Activated CD4-positive, alpha-beta memory T cell treated with anti-CD3 and anti-CD28 coated beads for 36 hours (primary cell): ENCODE measurements around the gene PFN3. TPM values are rescaled to one million over a fixed set of nuclear protein-coding genes. Genes with fewer than 3 reads are reported as not detected.

Experiments used
- CTCF ChIA-PET: fragments of 350-600 bp; sonication (Branson Sonifier 250); formaldehyde crosslinking; loops from one replicate; lab custom pipeline; 2021; ENCODE audit warnings: antibody characterized with exemption, inconsistent platforms; lab: Charles Lee
- POLR2A ChIA-PET: fragments of 350-600 bp; sonication (Branson Sonifier 250); formaldehyde crosslinking; loops from one replicate; lab custom pipeline; 2021; ENCODE audit warnings: antibody characterized with exemption; lab: Charles Lee
- DNase-seq: peaks from one replicate; pipeline ENCODE4 v3.0.0-alpha.2; 2020
- H3K27ac Mint-ChIP-seq: one replicate; pipeline ENCODE4 v1.8.0; 2021; ENCODE audit warnings: mixed read lengths
- H3K27me3 Mint-ChIP-seq: one replicate; pipeline ENCODE4 v1.8.0; 2021; ENCODE audit warnings: mixed read lengths
- H3K36me3 Mint-ChIP-seq: one replicate; pipeline ENCODE4 v1.8.0; 2021; ENCODE audit warnings: mixed read lengths
- H3K4me1 Mint-ChIP-seq: one replicate; pipeline ENCODE4 v1.8.0; 2021; ENCODE audit warnings: low read depth, mixed read lengths
- H3K4me3 Mint-ChIP-seq: one replicate; pipeline ENCODE4 v1.8.0; 2021; ENCODE audit warnings: mild to moderate bottlenecking, mixed read lengths
- H3K9me3 Mint-ChIP-seq: one replicate; pipeline ENCODE4 v1.8.0; 2021; ENCODE audit warnings: mixed read lengths
- intact Hi-C: fragments of 100-400 bp; cut with micrococcal nuclease; formaldehyde crosslinking; loops from one replicate; pipeline ENCODE4 v1.15.1; 2023
- total RNA-seq, 2 experiments: library from RNA; stranded (reverse); gene quantifications; one replicate each; pipeline ENCODE4 v1.2.3, GENCODE V29; 2021

The PFN3 gene
- not detected for total RNA-seq

- Mint-ChIP-seq H3K36me3 (no peaks in the 10 kb centered on the region), H3K4me3 (no peak within 1 kb of the TSS), H3K4me1 (peaks cover 20% of the 10 kb centered on the region), H3K9me3 (no peaks in the 10 kb centered on the region), H3K27ac (peak within 1 kb of the TSS; percentile 15), H3K27me3 (peaks cover 8% of the 10 kb centered on the region)
- no peak for DNase-seq
- POLR2A ChIA-PET, result no interaction called here
- CTCF ChIA-PET, result interaction anchor here (5.4 to 9.5 kb wide), 4 partner anchors 8 to 101 kb away, joined by 67 to 624 read pairs (median 222); partner anchors contain the start of genes GRK6 and PRR7
- intact Hi-C loops, result no loop called here
These were observed at the start of gene PFN3 for GRCh38 chr5:177399997-177400868. TSS of gene PFN3 (minus strand) at chr5:177400661. CDS start at chr5:177400576, 85 bp downstream.

DNA sequence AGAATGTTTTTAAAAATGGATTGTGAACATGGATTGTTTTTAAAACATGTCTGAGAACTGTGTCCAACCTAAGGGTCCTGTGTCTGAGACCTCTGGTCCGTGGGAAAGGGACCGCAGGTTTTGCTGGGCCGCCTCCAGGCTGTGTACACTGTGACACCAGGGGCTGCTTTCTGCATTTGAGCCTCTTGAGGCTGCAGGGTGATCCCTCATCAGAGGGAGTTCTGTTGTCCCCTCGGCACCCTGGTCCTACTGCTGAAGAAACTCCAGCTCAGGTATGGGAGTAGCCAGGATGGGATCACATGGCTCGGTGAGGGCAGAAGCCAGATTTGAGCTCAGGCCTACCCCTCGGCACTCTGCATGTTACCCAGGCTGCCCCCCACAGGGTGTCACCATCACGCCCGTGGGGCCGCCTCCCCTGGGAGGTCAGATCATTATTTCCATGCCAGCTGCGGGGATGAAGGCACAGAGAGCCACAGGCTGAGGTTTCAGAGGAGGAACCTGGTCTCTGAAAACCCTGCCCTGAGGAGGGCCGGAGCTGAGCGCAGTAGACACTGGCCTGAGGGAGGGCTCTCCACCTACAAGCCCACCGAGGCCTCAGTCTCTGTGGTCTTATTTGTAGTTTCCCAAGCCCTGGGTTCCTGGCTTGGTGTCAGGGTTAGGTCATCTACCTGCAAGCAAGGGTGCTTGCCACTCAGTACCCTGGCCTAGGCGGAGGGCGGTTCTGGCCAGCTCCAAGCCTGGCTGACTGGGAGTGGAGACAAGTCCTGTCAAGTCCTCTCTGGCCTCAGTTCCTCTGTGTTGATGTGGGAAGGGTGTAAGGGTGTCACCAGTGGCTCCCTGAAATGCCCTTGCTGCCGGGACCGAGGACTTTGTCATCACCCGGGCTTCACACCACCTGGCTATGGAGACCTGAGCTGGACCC is 48.9 kb upstream of the PFN3 start:
- no peak for DNase-seq
- Mint-ChIP-seq H3K27ac (no peak overlapping the region), H3K4me1 (peaks cover 39% of the 10 kb centered on the region), H3K36me3 (no peaks in the 10 kb centered on the region), H3K9me3 (no peaks in the 10 kb centered on the region), H3K27me3 (no peaks in the 10 kb centered on the region), H3K4me3 (no peak overlapping the region)
- ChIA-PET POLR2A (interaction anchor here (1.0 to 14.3 kb wide), 5 partner anchors 20 to 137 kb away, joined by 4 to 319 read pairs (median 4); partner anchors contain the start of gene GRK6), CTCF (interaction anchor here (1.2 to 29.1 kb wide), 5 partner anchors 19 to 140 kb away, joined by 5 to 624 read pairs (median 74); partner anchors contain the start of genes F12, GRK6 and PFN3)
- intact Hi-C loops, result no loop called here

- Mint-ChIP-seq H3K9me3 (no peaks in the 10 kb centered on the region), H3K4me1 (peaks cover 39% of the 10 kb centered on the region), H3K27ac (peak overlapping the region; percentile 11), H3K4me3 (peak overlapping the region; percentile 62), H3K27me3 (no peaks in the 10 kb centered on the region), H3K36me3 (no peaks in the 10 kb centered on the region)
- DNase-seq, result no peak
- ChIA-PET POLR2A (interaction anchor here (0.8 to 14.3 kb wide), 6 partner anchors 19 to 136 kb away, joined by 3 to 319 read pairs (median 4); partner anchors contain the start of gene GRK6), CTCF (interaction anchor here (0.7 to 29.1 kb wide), 6 partner anchors 9 to 139 kb away, joined by 3 to 624 read pairs (median 42); partner anchors contain the start of genes F12, GRK6 and PFN3)
- intact Hi-C loops, result no loop called here
These were observed 47.9 kb upstream of the PFN3 start for GRCh38 chr5:177448244-177448950.

- peak overlapping the region; percentile 62 for H3K4me3 Mint-ChIP-seq
- DNase-seq, result peak; percentile 41
- ChIA-PET POLR2A (interaction anchor here (0.8 to 14.3 kb wide), 8 partner anchors 7 to 135 kb away, joined by 3 to 319 read pairs (median 4); partner anchors contain the start of gene GRK6), CTCF (interaction anchor here (0.7 to 29.1 kb wide), 6 partner anchors 9 to 138 kb away, joined by 3 to 624 read pairs (median 42); partner anchors contain the start of genes F12, GRK6 and PFN3)
- intact Hi-C loops, result loop anchor here (2.0 kb wide), 1 partner anchor 57 kb away; no protein-coding TSS in a partner anchor
- H3K4me1 Mint-ChIP-seq, result peaks cover 38% of the 10 kb centered on the region
- H3K27me3 Mint-ChIP-seq, result no peaks in the 10 kb centered on the region
- H3K36me3 Mint-ChIP-seq, result no peaks in the 10 kb centered on the region
- H3K27ac Mint-ChIP-seq, result peak overlapping the region; percentile 28
- no peaks in the 10 kb centered on the region for H3K9me3 Mint-ChIP-seq
These were observed 47.3 kb upstream of the PFN3 start for GRCh38 chr5:177447611-177448243.

- Mint-ChIP-seq H3K4me1 (peaks cover 43% of the 10 kb centered on the region), H3K36me3 (peaks cover 4% of the 10 kb centered on the region), H3K9me3 (no peaks in the 10 kb centered on the region), H3K27ac (no peak overlapping the region), H3K4me3 (peak overlapping the region; percentile 62), H3K27me3 (no peaks in the 10 kb centered on the region)
- intact Hi-C loops, result loop anchor here (2.0 kb wide), 1 partner anchor 56 kb away; no protein-coding TSS in a partner anchor
- CTCF ChIA-PET, result interaction anchor here (1.4 to 29.1 kb wide), 7 partner anchors 7 to 58 kb away, joined by 7 to 624 read pairs (median 43); partner anchors contain the start of genes F12, GRK6 and PFN3
- POLR2A ChIA-PET, result interaction anchor here (0.7 to 14.3 kb wide), 8 partner anchors 8 to 135 kb away, joined by 3 to 319 read pairs (median 4); partner anchors contain the start of gene GRK6
- DNase-seq, result peak; percentile 77
These were observed 46.7 kb upstream of the PFN3 start for GRCh38 chr5:177447066-177447610.

DNA sequence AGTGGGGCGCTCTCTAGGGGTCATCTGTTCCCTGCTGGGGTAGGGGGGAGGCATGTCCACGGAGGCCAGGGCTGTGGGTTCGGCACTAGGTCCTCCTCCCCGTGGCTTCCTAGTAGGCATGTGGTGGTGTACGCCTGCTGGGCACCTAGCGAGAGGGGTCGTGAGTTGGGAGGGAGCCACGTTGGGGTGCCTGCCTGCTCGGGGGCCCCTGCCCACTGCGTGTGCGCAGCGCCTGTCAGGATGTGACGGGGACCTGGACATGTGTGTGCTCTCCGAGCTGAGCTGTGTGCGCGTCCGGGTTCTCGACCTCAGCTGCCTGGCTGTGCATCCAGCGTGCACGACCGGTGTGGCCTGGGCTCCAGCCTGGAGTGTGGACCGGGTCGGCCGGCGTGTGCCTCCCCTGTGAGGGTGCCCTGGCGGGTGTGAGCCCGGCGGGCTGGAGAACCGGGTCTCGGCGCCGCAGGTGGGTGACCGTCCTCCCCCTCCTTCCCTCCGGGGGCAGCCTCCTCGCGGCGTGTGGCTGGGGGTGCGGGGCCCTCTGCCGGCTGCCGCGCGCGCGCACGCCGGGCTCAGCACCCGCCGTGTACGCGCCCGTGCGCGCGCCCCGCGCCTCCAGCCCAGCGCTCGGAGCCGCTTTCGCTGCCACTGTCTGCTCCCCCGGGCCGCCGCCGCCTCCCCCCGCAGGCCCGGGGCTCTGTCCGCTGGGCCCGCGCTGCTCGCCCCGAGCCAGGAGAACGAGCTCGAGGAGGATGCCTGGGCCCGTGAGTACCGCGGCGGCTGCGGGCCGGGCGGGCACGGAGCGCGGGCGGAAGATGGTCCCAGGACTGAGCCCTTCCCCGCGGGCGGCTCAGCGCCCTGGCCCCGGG is 46.0 kb upstream of the PFN3 start, which contains the start of gene PRR7:
TSS of gene PRR7 (plus strand) at position 615 of the 866 bp plus-strand sequence. CDS start 8,254 bp downstream, outside the sequence.
- Mint-ChIP-seq H3K27me3 (no peaks in the 10 kb centered on the region), H3K4me1 (peaks cover 48% of the 10 kb centered on the region), H3K36me3 (peaks cover 9% of the 10 kb centered on the region), H3K27ac (peak within 1 kb of the TSS; percentile 81), H3K4me3 (peak within 1 kb of the TSS; percentile 67), H3K9me3 (no peaks in the 10 kb centered on the region)
- DNase-seq, result peak; percentile 77
- intact Hi-C loops, result loop anchor here (2.0 kb wide), 1 partner anchor 56 kb away; no protein-coding TSS in a partner anchor
- CTCF ChIA-PET, result interaction anchor here (1.0 to 29.1 kb wide), 8 partner anchors 8 to 136 kb away, joined by 3 to 624 read pairs (median 25); partner anchors contain the start of genes F12, GRK6 and PFN3
- POLR2A ChIA-PET, result interaction anchor here (0.7 to 14.3 kb wide), 12 partner anchors 9 to 138 kb away, joined by 3 to 319 read pairs (median 4); partner anchors contain the start of gene GRK6

GRCh38 chr5:177445917-177446199 is 45.4 kb upstream of the PFN3 start:
- peak overlapping the region; percentile 67 for H3K4me3 Mint-ChIP-seq
- H3K9me3 Mint-ChIP-seq, result no peaks in the 10 kb centered on the region
- peak overlapping the region; percentile 81 for H3K27ac Mint-ChIP-seq
- DNase-seq, result no peak
- H3K27me3 Mint-ChIP-seq, result no peaks in the 10 kb centered on the region
- CTCF ChIA-PET, result interaction anchor here (0.7 to 29.1 kb wide), 8 partner anchors 8 to 136 kb away, joined by 3 to 624 read pairs (median 25); partner anchors contain the start of genes F12, GRK6 and PFN3
- H3K36me3 Mint-ChIP-seq, result peaks cover 12% of the 10 kb centered on the region
- peaks cover 50% of the 10 kb centered on the region for H3K4me1 Mint-ChIP-seq
- intact Hi-C loops, result loop anchor here (1.0 to 2.0 kb wide), 2 partner anchors 17 to 55 kb away; no protein-coding TSS in a partner anchor
- POLR2A ChIA-PET, result interaction anchor here (1.0 to 14.3 kb wide), 8 partner anchors 9 to 137 kb away, joined by 3 to 319 read pairs (median 5); partner anchors contain the start of gene GRK6

- intact Hi-C loops, result loop anchor here (1.0 kb wide), 1 partner anchor 16 kb away; no protein-coding TSS in a partner anchor
- Mint-ChIP-seq H3K27ac (peak overlapping the region; percentile 81), H3K36me3 (peaks cover 15% of the 10 kb centered on the region), H3K4me3 (peak overlapping the region; percentile 67), H3K27me3 (no peaks in the 10 kb centered on the region), H3K4me1 (peaks cover 55% of the 10 kb centered on the region), H3K9me3 (no peaks in the 10 kb centered on the region)
- CTCF ChIA-PET, result interaction anchor here (0.7 to 29.1 kb wide), 9 partner anchors 8 to 136 kb away, joined by 3 to 624 read pairs (median 7); partner anchors contain the start of genes F12, GRK6 and PFN3
- POLR2A ChIA-PET, result interaction anchor here (0.6 to 14.3 kb wide), 12 partner anchors 8 to 136 kb away, joined by 3 to 319 read pairs (median 4); partner anchors contain the start of gene GRK6
- peak; percentile 52 for DNase-seq
These were observed 44.8 kb upstream of the PFN3 start for GRCh38 chr5:177445052-177445916.
